ENCODE data around the gene ZNF618.

Gene ZNF618

GRCh38 chr9:114004221-114004716, 128.2 kb downstream of the ZNF618 start:
- DNase-seq, result no peak

- no peak for DNase-seq
Measured at GRCh38 chr9:114005371-114006154, 129.5 kb downstream of the ZNF618 start.

- DNase-seq, result no peak
Measured at GRCh38 chr9:114006155-114006550, 130.0 kb downstream of the ZNF618 start.

- no peak for DNase-seq
Measured at GRCh38 chr9:114006931-114007691, 131.0 kb downstream of the ZNF618 start.

- no peak for DNase-seq
Measured at GRCh38 chr9:114007991-114008666, 132.0 kb downstream of the ZNF618 start.

GRCh38 chr9:114008667-114009410, 132.7 kb downstream of the ZNF618 start:
- peak; percentile 2 for DNase-seq

- no peak for DNase-seq
Measured at GRCh38 chr9:114011313-114011712, 135.2 kb downstream of the ZNF618 start.

- no peak for DNase-seq
Measured at GRCh38 chr9:114012126-114012525, 136.0 kb downstream of the ZNF618 start.

GRCh38 chr9:114014044-114014443, 137.9 kb downstream of the ZNF618 start:
- DNase-seq, result no peak

GRCh38 chr9:114015607-114016006, 139.5 kb downstream of the ZNF618 start:
- no peak for DNase-seq

GRCh38 chr9:114016101-114016500, 140.0 kb downstream of the ZNF618 start:
- no peak for DNase-seq

GRCh38 chr9:114016629-114017423, 140.7 kb downstream of the ZNF618 start:
- DNase-seq, result no peak

GRCh38 chr9:114017741-114018715, 141.9 kb downstream of the ZNF618 start:
- DNase-seq, result no peak

- DNase-seq, result no peak
Measured at GRCh38 chr9:114021578-114021977, 145.5 kb downstream of the ZNF618 start.

GRCh38 chr9:114023961-114024360, 147.9 kb downstream of the ZNF618 start:
- no peak for DNase-seq

GRCh38 chr9:114025196-114025753, 149.2 kb downstream of the ZNF618 start:
- DNase-seq, result no peak

- no peak for DNase-seq
Measured at GRCh38 chr9:114025760-114026159, 149.7 kb downstream of the ZNF618 start.

GRCh38 chr9:114026335-114026734, 150.2 kb downstream of the ZNF618 start:
- DNase-seq, result no peak

- DNase-seq, result no peak
Measured at GRCh38 chr9:114027159-114027862, 151.2 kb downstream of the ZNF618 start.
